GM12878 (cell line): ENCODE data around the gene NECTIN1. TPM values are rescaled to one million over a fixed set of nuclear protein-coding genes. Genes with fewer than 3 reads are reported as not detected.

Experiments used
- ATAC-seq: fragments of 200-7000 bp; cut with Tn5 transposase; 3 replicates; pipeline ENCODE4 v1.9.1; 2020; ENCODE audit warnings: mild to moderate bottlenecking, moderate library complexity
- BruUV-seq: library from RNA; stranded (reverse); fragments of 400-500 nt; replicated peaks from 2 replicates; lab custom pipeline; 2021; lab: Mats Ljungman, UMichigan
- CTCF ChIA-PET: fragments of 300-600 bp; sonication (Branson Sonifier 250); formaldehyde crosslinking; extraction: SDS; loops from one replicate; lab custom pipeline; 2021; ENCODE audit warnings: inconsistent platforms; lab: Yijun Ruan, JAX
- POLR2A ChIA-PET: fragments of 350-600 bp; formaldehyde crosslinking; extraction: SDS; loops from one replicate; lab custom pipeline; 2021; ENCODE audit warnings: inconsistent platforms; lab: Charles Lee
- RAD21 ChIA-PET: fragments of 300-600 bp; sonication (Branson Sonifier 250); formaldehyde crosslinking; loops from one replicate; lab custom pipeline; 2023; ENCODE audit warnings: antibody characterized with exemption; ENCODE audit not compliant: unreplicated experiment; lab: Charles Lee
- SMC1A ChIA-PET: fragments of 300-600 bp; sonication (Branson Sonifier 250); formaldehyde crosslinking; loops from one replicate; lab custom pipeline; 2023; ENCODE audit not compliant: unreplicated experiment, uncharacterized antibody; lab: Charles Lee
- DNase-seq: peaks from one replicate; pipeline ENCODE4 v3.0.0-alpha.2; 2011; ENCODE audit warnings: low read depth, low spot score
- FAIRE-seq: peaks from 3 replicates; lab custom pipeline; 2011; peaks lifted over from hg19 to GRCh38; lab: Jason Lieb, UNC
- H2AFZ ChIP-seq: 2 replicates; pipeline ENCODE4 v1.6.0; 2011; ENCODE audit warnings: low read depth, low read length, control low read depth; ENCODE audit not compliant: control insufficient read depth
- H3K27ac ChIP-seq: 2 replicates; pipeline ENCODE4 v1.5.1; 2011; ENCODE audit warnings: control low read depth; ENCODE audit not compliant: control insufficient read depth, insufficient read depth
- H3K27me3 ChIP-seq, 2 experiments: replicated peaks in 1 of 2; 2 replicates each; pipeline versions ENCODE4 v1.6.0 to v1.6.1; 2011; ENCODE audit warnings: low read length in 1 of 2; ENCODE audit not compliant: control insufficient read depth in 2 of 2, insufficient read depth in 2 of 2
- H3K36me3 ChIP-seq, 2 experiments: 2 replicates each; pipeline ENCODE4 v1.5.1; 2011; ENCODE audit warnings: low read length in 1 of 2; ENCODE audit not compliant: control insufficient read depth in 2 of 2, insufficient read depth in 2 of 2
- H3K4me1 ChIP-seq: 2 replicates; pipeline ENCODE4 v1.6.1; 2011; ENCODE audit warnings: mild to moderate bottlenecking, low read length, moderate library complexity, mixed read lengths; ENCODE audit not compliant: control insufficient read depth, insufficient read depth
- H3K4me2 ChIP-seq: 2 replicates; pipeline ENCODE4 v1.6.0; 2011; ENCODE audit warnings: control low read depth; ENCODE audit not compliant: control insufficient read depth, insufficient read depth
- H3K4me3 ChIP-seq: fragments of 200-600 bp; sonication (generic); 2 replicates; pipeline ENCODE4 v1.5.1; 2016
- H3K79me2 ChIP-seq: 2 replicates; pipeline ENCODE4 v1.6.0; 2011; ENCODE audit warnings: low read length; ENCODE audit not compliant: control insufficient read depth, insufficient read depth
- H3K9ac ChIP-seq: 2 replicates; pipeline ENCODE4 v1.8.0; 2011; ENCODE audit warnings: low read length, control low read depth, mixed read lengths; ENCODE audit not compliant: control insufficient read depth, insufficient read depth
- H3K9me3 ChIP-seq: replicated peaks from 3 replicates; pipeline ENCODE4 v1.5.1; 2011; ENCODE audit warnings: mild to moderate bottlenecking, low read length; ENCODE audit not compliant: control insufficient read depth, insufficient read depth
- H4K20me1 ChIP-seq: 2 replicates; pipeline ENCODE4 v1.6.0; 2011; ENCODE audit not compliant: control insufficient read depth, insufficient read depth
- CHD2 ChIP-seq: IDR thresholded peaks from 2 replicates; pipeline ENCODE4 v1.6.1; 2011; ENCODE audit warnings: low read depth, low read length, improper control_type of control experiment, borderline replicate concordance
- ESRRA ChIP-seq: IDR thresholded peaks from 2 replicates; pipeline ENCODE4 v1.6.1; 2012; ENCODE audit warnings: mild to moderate bottlenecking, low read length, improper control_type of control experiment
- ETV6 ChIP-seq, 2 experiments: fragments of 450-650 bp in 1 of 2; IDR thresholded peaks in 1 of 2; conservative IDR thresholded peaks in 1 of 2; 2 replicates each; pipeline ENCODE4 v1.6.1; 2014; ENCODE audit warnings: antibody characterized with exemption in 1 of 2, borderline replicate concordance in 1 of 2, low read depth in 1 of 2, mild to moderate bottlenecking in 1 of 2, moderate library complexity in 1 of 2
- HDAC6 ChIP-seq: fragments of 200-600 bp; sonication (generic); IDR thresholded peaks from one replicate; pipeline ENCODE4 v1.8.0; 2017; ENCODE audit warnings: antibody characterized with exemption; ENCODE audit not compliant: unreplicated experiment
- HDGF ChIP-seq: fragments of 450-650 bp; IDR thresholded peaks from 2 replicates; pipeline ENCODE4 v1.6.1; 2016; ENCODE audit warnings: antibody characterized with exemption
- MEF2A ChIP-seq: IDR thresholded peaks from 2 replicates; pipeline ENCODE4 v1.6.1; 2011; ENCODE audit warnings: low read depth, mild to moderate bottlenecking, low read length, moderate library complexity; ENCODE audit not compliant: insufficient read depth
- MYC ChIP-seq: IDR thresholded peaks from 2 replicates; pipeline ENCODE4 v1.6.1; 2011; ENCODE audit warnings: mild to moderate bottlenecking, low read length, moderate library complexity, inconsistent platforms; ENCODE audit not compliant: insufficient read depth, insufficient replicate concordance, insufficient read length, severe bottlenecking
- POLR2A ChIP-seq: IDR thresholded peaks from 2 replicates; pipeline ENCODE4 v1.6.1; 2011; ENCODE audit warnings: low read depth, mild to moderate bottlenecking, low read length
- ZBTB40 ChIP-seq: fragments of 450-650 bp; IDR thresholded peaks from 2 replicates; pipeline ENCODE4 v1.6.1; 2016; ENCODE audit warnings: mild to moderate bottlenecking, moderate library complexity, borderline replicate concordance
- WGBS: methylation state at CpG from one replicate; pipeline ENCODE4 v1.1.6; 2016; ENCODE audit warnings: low lambda C conversion rate; ENCODE audit not compliant: insufficient replicate concordance, insufficient coverage; ENCODE audit errors: missing lambda C conversion rate; 5-methylcytosine and 5-hydroxymethylcytosine counted together
- in situ Hi-C: fragments of 300-500 bp; cut with MboI; formaldehyde crosslinking; loops from 9 replicates; pipeline ENCODE4 v1.14.3; 2018; ENCODE audit warnings: mixed read lengths
- intact Hi-C: fragments of 100-400 bp; cut with micrococcal nuclease; formaldehyde crosslinking; loops from one replicate; pipeline ENCODE4 v1.14.2; 2022; ENCODE audit not compliant: unreplicated experiment
- polyA plus RNA-seq, 11 experiments: library from polyadenylated mRNA; depleted of rRNA in 4 of 11; unstranded in 6 of 11; stranded (reverse) in 5 of 11; fragments of >200 nt; fragmentation: Nextera tagmentation in 4 of 11; fragmentation: Illumina TruSeq in 1 of 11; extraction: Ambion mirVana in 4 of 11; extraction: Trizol in 1 of 11; gene quantifications; 1 replicate in 1 of 11; 2 replicates in 10 of 11; pipeline versions ENCODE4 v1.2.1 to v1.2.3, GENCODE V29; 2011 to 2016; ENCODE audit warnings: inconsistent platforms in 2 of 11, missing spikeins in 2 of 11, low read depth in 1 of 11
- total RNA-seq, 4 experiments: library from RNA; depleted of rRNA in 3 of 4; stranded (reverse); fragments of >200 nt in 3 of 4; fragmentation: Illumina TruSeq in 1 of 4; extraction: Trizol in 1 of 4; gene quantifications; 2 replicates each; pipeline versions ENCODE4 v1.2.1 to v1.2.3, GENCODE V29; 2013 to 2021

Gene NECTIN1
- total and polyA plus RNA-seq, 10 of the 15 experiments (the other 5 are each of a cell fraction or from before 2014, with no cell fraction given), result 0.97 to 9.2 (median 2.3) TPM

DNA sequence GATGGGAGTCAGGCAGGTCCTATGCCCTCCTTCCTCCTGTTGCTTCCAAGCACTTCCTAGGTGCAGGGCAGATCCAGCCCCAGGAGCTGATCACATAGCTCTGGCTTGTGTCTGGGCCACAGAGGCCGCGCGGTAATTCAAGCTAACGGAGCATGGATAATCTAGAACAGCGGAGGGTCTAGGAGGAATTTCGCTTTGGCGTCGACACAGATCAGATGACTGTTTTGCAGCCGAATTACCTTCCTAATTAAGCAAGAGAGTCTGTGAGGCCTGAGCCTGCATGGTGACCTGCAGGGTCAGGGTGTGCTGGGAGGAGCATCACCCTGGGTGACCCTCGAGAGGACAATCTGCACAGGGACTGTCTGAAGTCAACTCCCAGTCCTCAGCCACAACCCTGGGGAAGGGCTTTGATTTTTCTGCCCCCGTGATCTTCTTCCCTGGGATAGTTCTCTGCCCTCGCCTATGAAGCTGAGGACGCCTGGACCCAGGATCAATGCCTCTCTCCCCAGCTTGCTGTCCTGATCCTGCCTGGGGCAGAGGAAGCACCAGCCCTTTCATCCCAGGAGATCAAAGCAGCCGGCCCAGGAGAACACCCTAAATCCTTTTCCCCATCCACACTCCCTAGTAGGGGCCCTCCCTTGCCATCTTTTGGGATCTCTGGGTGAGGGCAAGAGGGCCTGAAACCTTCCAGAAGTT is 11.0 kb downstream of the NECTIN1 start:
- H4K20me1 ChIP-seq, result no peaks in the 10 kb centered on the region
- RAD21 ChIA-PET, result no interaction called here
- 55% methylated on average over 14 of the region's 14 CpGs for WGBS
- no peak overlapping the region for H3K4me3 ChIP-seq
- no peaks in the 10 kb centered on the region for H3K27me3 ChIP-seq
- H3K79me2 ChIP-seq, result no peaks in the 10 kb centered on the region; the same call in 1 of the 2 replicates
- TF ChIP-seq ZBTB40 (no peak), POLR2A (no peak), ESRRA (no peak), MEF2A (no peak), ETV6 (conservative IDR thresholded peaks at IDR 0.05 in 1 of 2, IDR thresholded peaks at IDR 0.05 in 1 of 2; ENCODE audit: borderline replicate concordance in 1 of 2, low read depth in 1 of 2) (no peak), HDGF (no peak), MYC (no peak), HDAC6 (no peak), CHD2 (no peak)
- TF ChIP-seq, all 136 proteins: peak for 0
- CTCF ChIA-PET, result interaction anchor here (1.5 to 1.8 kb wide), 2 partner anchors 8 to 9 kb away, joined by 4 read pairs; no protein-coding TSS in a partner anchor
- H3K9me3 ChIP-seq, result no peaks in the 10 kb centered on the region
- FAIRE-seq (no peak), ATAC-seq (no peak), DNase-seq (no peak)
- BruUV-seq, result no TSS peak
- POLR2A ChIA-PET, result no interaction called here
- H3K36me3 ChIP-seq, result no peaks in the 10 kb centered on the region; a peak in 2 of 4 replicates
- H3K27ac ChIP-seq, result no peak overlapping the region
- SMC1A ChIA-PET, result no interaction called here
- peaks cover 8% of the 10 kb centered on the region for H3K4me1 ChIP-seq
- no peak overlapping the region for H3K9ac ChIP-seq
- intact Hi-C loops, result no loop called here
- no peak overlapping the region for H3K4me2 ChIP-seq
- H2AFZ ChIP-seq, result no peak overlapping the region
- in situ Hi-C loops, result no loop called here
